Stomach (tissue), 4 donors: ENCODE results near the gene TMEM170A.

Experiments
- EP300 ChIP-seq: sonication (generic); formaldehyde crosslinking; IDR thresholded peaks from one replicate; pipeline ENCODE4 v1.6.1; 2017; ENCODE audit warnings: antibody characterized with exemption
- POLR2A ChIP-seq, 4 donors: fragments of 450-650 bp; IDR thresholded peaks; one replicate each; pipeline ENCODE4 v1.6.1; 2016; ENCODE audit warnings: antibody characterized with exemption in 4 of 4, control low read depth in 2 of 4, mild to moderate bottlenecking in 1 of 4, moderate library complexity in 1 of 4
- POLR2AphosphoS5 ChIP-seq, 3 donors: sonication (generic); formaldehyde crosslinking; IDR thresholded peaks; one replicate each; pipeline ENCODE4 v1.6.1; 2016; ENCODE audit warnings: antibody characterized with exemption in 3 of 3
- TF ChIP-seq, protein P1 (sequence below), 7 experiments: fragments of 450-650 bp in 4 of 7; fragments of 200-600 bp in 3 of 7; sonication (generic) in 3 of 7; IDR thresholded peaks; one replicate each; pipeline ENCODE4 v1.5.1; 2016 to 2019; ENCODE audit warnings: antibody characterized with exemption in 7 of 7, control low read depth in 2 of 7, mild to moderate bottlenecking in 1 of 7

DNA sequence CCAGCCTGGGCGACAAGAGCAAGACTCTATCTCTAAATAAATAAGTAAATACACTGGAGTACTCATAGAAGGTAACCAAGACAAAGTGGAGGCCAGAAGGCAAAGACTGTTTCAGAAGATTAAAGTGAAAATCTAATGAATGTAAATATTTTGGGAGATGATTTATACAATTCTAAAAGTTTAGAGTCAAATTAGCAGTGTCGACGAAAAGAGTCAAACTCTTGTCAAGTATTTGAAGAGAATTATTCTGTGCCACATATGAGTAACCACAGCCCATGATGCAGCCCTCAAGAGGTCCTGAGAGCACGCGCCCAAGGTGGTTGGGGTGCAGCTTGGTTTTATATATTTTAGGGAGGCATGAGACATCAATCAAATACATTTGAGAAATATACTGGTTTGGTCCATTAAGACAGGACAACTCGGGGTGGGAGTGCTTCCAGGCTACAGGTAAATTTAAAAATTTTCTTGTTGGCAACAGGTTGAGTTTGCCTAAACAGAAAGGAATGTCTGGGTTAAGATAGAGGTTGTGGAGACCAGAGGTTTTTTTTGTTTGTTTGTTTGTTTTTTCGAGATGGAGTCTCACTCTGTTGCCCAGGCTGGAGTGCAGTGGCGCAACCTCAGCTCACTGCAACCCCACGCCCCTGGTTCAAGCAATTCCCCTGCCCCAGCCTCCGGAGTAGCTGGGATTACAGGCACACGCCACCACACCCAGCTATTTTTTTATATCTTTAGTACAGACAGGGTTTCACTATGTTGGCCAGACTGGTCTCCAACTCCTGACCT, 34.7 kb downstream of the TMEM170A start:
- TF ChIP-seq, protein P1, sequence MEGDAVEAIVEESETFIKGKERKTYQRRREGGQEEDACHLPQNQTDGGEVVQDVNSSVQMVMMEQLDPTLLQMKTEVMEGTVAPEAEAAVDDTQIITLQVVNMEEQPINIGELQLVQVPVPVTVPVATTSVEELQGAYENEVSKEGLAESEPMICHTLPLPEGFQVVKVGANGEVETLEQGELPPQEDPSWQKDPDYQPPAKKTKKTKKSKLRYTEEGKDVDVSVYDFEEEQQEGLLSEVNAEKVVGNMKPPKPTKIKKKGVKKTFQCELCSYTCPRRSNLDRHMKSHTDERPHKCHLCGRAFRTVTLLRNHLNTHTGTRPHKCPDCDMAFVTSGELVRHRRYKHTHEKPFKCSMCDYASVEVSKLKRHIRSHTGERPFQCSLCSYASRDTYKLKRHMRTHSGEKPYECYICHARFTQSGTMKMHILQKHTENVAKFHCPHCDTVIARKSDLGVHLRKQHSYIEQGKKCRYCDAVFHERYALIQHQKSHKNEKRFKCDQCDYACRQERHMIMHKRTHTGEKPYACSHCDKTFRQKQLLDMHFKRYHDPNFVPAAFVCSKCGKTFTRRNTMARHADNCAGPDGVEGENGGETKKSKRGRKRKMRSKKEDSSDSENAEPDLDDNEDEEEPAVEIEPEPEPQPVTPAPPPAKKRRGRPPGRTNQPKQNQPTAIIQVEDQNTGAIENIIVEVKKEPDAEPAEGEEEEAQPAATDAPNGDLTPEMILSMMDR (IDR thresholded peaks at IDR 0.05), result no peak
- TF ChIP-seq EP300, result no peak
- no peak for TF ChIP-seq POLR2A (IDR thresholded peaks at IDR 0.05)
- no peak for TF ChIP-seq POLR2AphosphoS5 (IDR thresholded peaks at IDR 0.05)
